ENCODE data around the gene PATE1. TPM values are rescaled to one million over a fixed set of nuclear protein-coding genes. Genes with fewer than 3 reads are reported as not detected.

The PATE1 gene
- total RNA-seq, 1 experiment from 2014 or later: not detected

DNA sequence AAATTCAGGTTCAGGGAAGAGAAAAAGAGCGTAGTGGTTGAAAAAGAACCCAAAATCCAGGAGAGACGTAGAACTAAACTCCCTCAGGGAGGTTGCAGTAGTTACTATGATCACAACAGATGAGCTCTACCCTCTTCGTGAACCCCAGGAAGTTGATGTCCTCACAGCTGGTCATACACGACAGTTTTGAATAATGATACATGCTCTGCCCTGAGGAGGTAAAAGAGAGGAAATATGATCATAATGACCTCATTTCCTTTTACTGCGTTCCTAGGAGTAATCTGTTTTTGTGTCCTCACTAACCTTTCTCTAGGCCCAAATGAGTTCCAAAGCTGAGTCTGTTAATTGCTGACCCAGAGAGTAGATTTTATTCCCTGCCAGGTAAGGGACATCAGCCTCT lies 31.2 kb downstream of the PATE1 start (continued):
- TF ChIP-seq ZNF416 (CRISPR knock-in tag; IDR thresholded peaks at IDR 0.05) (no peak), SMAD3 (CRISPR knock-in tag; IDR thresholded peaks at IDR 0.05; ENCODE audit: borderline replicate concordance) (no peak), SOX15 (CRISPR knock-in tag; IDR thresholded peaks at IDR 0.05) (no peak), CBFB (CRISPR knock-in tag; IDR thresholded peaks at IDR 0.05; ENCODE audit: low read depth) (no peak), CREM (CRISPR knock-in tag; IDR thresholded peaks at IDR 0.05) (no peak), FOXK1 (CRISPR knock-in tag; IDR thresholded peaks at IDR 0.05) (no peak), ZNF532 (CRISPR knock-in tag; IDR thresholded peaks at IDR 0.05; ENCODE audit: borderline replicate concordance) (no peak)
- TF ChIP-seq, protein P1, sequence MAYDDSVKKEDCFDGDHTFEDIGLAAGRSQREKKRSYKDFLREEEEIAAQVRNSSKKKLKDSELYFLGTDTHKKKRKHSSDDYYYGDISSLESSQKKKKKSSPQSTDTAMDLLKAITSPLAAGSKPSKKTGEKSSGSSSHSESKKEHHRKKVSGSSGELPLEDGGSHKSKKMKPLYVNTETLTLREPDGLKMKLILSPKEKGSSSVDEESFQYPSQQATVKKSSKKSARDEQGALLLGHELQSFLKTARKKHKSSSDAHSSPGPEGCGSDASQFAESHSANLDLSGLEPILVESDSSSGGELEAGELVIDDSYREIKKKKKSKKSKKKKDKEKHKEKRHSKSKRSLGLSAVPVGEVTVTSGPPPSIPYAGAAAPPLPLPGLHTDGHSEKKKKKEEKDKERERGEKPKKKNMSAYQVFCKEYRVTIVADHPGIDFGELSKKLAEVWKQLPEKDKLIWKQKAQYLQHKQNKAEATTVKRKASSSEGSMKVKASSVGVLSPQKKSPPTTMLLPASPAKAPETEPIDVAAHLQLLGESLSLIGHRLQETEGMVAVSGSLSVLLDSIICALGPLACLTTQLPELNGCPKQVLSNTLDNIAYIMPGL (CRISPR knock-in tag; IDR thresholded peaks at IDR 0.05): no peak
- TF ChIP-seq, protein P2, sequence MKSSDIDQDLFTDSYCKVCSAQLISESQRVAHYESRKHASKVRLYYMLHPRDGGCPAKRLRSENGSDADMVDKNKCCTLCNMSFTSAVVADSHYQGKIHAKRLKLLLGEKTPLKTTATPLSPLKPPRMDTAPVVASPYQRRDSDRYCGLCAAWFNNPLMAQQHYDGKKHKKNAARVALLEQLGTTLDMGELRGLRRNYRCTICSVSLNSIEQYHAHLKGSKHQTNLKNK (CRISPR knock-in tag; IDR thresholded peaks at IDR 0.05): no peak

- ATAC-seq: no peak
- Mint-ChIP-seq H3K27me3 (ENCODE audit: low read depth) (peaks cover 23% of the 10 kb centered on the region), H3K4me1 (no peaks in the 10 kb centered on the region), H3K36me3 (no peaks in the 10 kb centered on the region), H3K27ac (no peak within 1 kb of the TSS), H3K4me3 (no peak within 1 kb of the TSS), H3K9me3 (peaks cover 8% of the 10 kb centered on the region; the same call in 1 of the 2 replicates)
- TF ChIP-seq, protein P3, sequence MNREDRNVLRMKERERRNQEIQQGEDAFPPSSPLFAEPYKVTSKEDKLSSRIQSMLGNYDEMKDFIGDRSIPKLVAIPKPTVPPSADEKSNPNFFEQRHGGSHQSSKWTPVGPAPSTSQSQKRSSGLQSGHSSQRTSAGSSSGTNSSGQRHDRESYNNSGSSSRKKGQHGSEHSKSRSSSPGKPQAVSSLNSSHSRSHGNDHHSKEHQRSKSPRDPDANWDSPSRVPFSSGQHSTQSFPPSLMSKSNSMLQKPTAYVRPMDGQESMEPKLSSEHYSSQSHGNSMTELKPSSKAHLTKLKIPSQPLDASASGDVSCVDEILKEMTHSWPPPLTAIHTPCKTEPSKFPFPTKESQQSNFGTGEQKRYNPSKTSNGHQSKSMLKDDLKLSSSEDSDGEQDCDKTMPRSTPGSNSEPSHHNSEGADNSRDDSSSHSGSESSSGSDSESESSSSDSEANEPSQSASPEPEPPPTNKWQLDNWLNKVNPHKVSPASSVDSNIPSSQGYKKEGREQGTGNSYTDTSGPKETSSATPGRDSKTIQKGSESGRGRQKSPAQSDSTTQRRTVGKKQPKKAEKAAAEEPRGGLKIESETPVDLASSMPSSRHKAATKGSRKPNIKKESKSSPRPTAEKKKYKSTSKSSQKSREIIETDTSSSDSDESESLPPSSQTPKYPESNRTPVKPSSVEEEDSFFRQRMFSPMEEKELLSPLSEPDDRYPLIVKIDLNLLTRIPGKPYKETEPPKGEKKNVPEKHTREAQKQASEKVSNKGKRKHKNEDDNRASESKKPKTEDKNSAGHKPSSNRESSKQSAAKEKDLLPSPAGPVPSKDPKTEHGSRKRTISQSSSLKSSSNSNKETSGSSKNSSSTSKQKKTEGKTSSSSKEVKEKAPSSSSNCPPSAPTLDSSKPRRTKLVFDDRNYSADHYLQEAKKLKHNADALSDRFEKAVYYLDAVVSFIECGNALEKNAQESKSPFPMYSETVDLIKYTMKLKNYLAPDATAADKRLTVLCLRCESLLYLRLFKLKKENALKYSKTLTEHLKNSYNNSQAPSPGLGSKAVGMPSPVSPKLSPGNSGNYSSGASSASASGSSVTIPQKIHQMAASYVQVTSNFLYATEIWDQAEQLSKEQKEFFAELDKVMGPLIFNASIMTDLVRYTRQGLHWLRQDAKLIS (CRISPR knock-in tag; IDR thresholded peaks at IDR 0.05; ENCODE audit: borderline replicate concordance): no peak
- TF ChIP-seq, protein P4, sequence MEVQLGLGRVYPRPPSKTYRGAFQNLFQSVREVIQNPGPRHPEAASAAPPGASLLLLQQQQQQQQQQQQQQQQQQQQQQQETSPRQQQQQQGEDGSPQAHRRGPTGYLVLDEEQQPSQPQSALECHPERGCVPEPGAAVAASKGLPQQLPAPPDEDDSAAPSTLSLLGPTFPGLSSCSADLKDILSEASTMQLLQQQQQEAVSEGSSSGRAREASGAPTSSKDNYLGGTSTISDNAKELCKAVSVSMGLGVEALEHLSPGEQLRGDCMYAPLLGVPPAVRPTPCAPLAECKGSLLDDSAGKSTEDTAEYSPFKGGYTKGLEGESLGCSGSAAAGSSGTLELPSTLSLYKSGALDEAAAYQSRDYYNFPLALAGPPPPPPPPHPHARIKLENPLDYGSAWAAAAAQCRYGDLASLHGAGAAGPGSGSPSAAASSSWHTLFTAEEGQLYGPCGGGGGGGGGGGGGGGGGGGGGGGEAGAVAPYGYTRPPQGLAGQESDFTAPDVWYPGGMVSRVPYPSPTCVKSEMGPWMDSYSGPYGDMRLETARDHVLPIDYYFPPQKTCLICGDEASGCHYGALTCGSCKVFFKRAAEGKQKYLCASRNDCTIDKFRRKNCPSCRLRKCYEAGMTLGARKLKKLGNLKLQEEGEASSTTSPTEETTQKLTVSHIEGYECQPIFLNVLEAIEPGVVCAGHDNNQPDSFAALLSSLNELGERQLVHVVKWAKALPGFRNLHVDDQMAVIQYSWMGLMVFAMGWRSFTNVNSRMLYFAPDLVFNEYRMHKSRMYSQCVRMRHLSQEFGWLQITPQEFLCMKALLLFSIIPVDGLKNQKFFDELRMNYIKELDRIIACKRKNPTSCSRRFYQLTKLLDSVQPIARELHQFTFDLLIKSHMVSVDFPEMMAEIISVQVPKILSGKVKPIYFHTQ (CRISPR knock-in tag; IDR thresholded peaks at IDR 0.05): no peak
- TF ChIP-seq NFATC4 (CRISPR knock-in tag; IDR thresholded peaks at IDR 0.05) (no peak), IRF2 (CRISPR knock-in tag; IDR thresholded peaks at IDR 0.05; ENCODE audit: borderline replicate concordance, low read depth) (no peak), MYBL2 (CRISPR knock-in tag; IDR thresholded peaks at IDR 0.05) (no peak), RORB (CRISPR knock-in tag; IDR thresholded peaks at IDR 0.05) (no peak), GTF2I (CRISPR knock-in tag; conservative IDR thresholded peaks at IDR 0.05) (no peak), ELF4 (CRISPR knock-in tag; IDR thresholded peaks at IDR 0.05; ENCODE audit: low read depth) (no peak), ZNF671 (CRISPR knock-in tag; IDR thresholded peaks at IDR 0.05) (no peak), ZNF121 (CRISPR knock-in tag; IDR thresholded peaks at IDR 0.05) (no peak), SMAD3 (CRISPR knock-in tag; IDR thresholded peaks at IDR 0.05; ENCODE audit: borderline replicate concordance) (no peak), ZNF396 (CRISPR knock-in tag; IDR thresholded peaks at IDR 0.05; ENCODE audit: borderline replicate concordance) (no peak)
- DNase-seq (ENCODE audit: low spot score): no peak
- ChIA-PET POLR2A (no interaction called here), CTCF (no interaction called here)
These were observed 32.6 kb downstream of the PATE1 start, which contains the start of gene PATE2 for GRCh38 chr11:125778728-125779127. Gene PATE2, minus strand, starts transcription at chr11:125778828. Its CDS starts 55 bp downstream, at chr11:125778773.
